SU-DHL-6 (cell line): ENCODE data around the gene ZNF174.

ENCODE experiments used
- CTCF ChIP-seq: fragments of 200-600 bp; sonication (generic); IDR thresholded peaks from one replicate; pipeline ENCODE4 v1.5.1; 2017; ENCODE audit warnings: antibody characterized with exemption, mild to moderate bottlenecking, low read length, moderate library complexity; ENCODE audit not compliant: insufficient read depth, poor library complexity, severe bottlenecking
- EZH2phosphoT487 ChIP-seq: fragments of 200-600 bp; sonication (generic), shearing (Covaris generic); conservative IDR thresholded peaks from 2 replicates; pipeline ENCODE4 v1.6.1; 2018; ENCODE audit warnings: mild to moderate bottlenecking, antibody characterized with exemption, low read length, moderate library complexity, mixed read lengths

DNA sequence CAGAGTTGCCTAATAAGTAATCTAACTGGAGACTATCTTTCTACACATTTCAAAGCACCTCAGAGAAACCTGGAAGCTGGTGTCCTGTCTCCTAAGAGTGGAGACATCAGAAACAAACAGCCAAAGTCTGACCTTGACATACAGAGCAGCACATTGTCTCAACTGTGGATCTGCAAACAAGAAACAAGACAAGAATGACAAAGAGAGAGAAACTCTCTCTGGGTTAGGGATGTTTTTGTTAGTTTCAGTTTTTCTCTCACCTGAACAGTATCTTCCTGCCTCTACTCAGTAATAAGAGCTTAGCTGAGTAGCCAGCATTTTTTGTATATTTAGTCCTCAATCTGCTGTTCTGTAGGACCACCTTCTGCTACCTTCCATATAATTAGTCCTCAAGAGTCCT, 33.4 kb downstream of the ZNF174 start:
- no peak for TF ChIP-seq CTCF
- TF ChIP-seq EZH2phosphoT487: no peak
